ENCODE results near the gene CHIC2. TPM values are rescaled to one million over a fixed set of nuclear protein-coding genes. Genes with fewer than 3 reads are reported as not detected.

The CHIC2 gene
- total RNA-seq, 1 experiment from 2014 or later = 11.0 TPM

GRCh38 chr4:54107951-54108748 is 43.7 kb upstream of the CHIC2 start:
- CTCF ChIA-PET = interaction anchor here (0.9 to 4.5 kb wide), 8 partner anchors 8 to 399 kb away, joined by 4 to 44 read pairs (median 6); partner anchors contain the start of gene GSX2
- DNase-seq (ENCODE audit: low spot score) = no peak
- no peak overlapping the region; the same call in 1 of the 2 replicates for H3K27ac Mint-ChIP-seq
- POLR2A ChIA-PET = interaction anchor here (0.5 to 1.0 kb wide), 3 partner anchors 11 to 36 kb away, joined by 3 to 5 read pairs (median 3); no protein-coding TSS in a partner anchor
- no peaks in the 10 kb centered on the region for H3K36me3 Mint-ChIP-seq
- TF ChIP-seq JUN (CRISPR knock-in tag; IDR thresholded peaks at IDR 0.05) (no peak), NR3C1 (CRISPR knock-in tag; conservative IDR thresholded peaks at IDR 0.05; ENCODE audit: low read depth) (no peak), ZNF532 (CRISPR knock-in tag; IDR thresholded peaks at IDR 0.05; ENCODE audit: borderline replicate concordance) (no peak), RELA (CRISPR knock-in tag; IDR thresholded peaks at IDR 0.05; ENCODE audit: borderline replicate concordance) (no peak), CREB1 (CRISPR knock-in tag; IDR thresholded peaks at IDR 0.05) (no peak), GTF2I (CRISPR knock-in tag; conservative IDR thresholded peaks at IDR 0.05) (no peak), MXD4 (CRISPR knock-in tag; IDR thresholded peaks at IDR 0.05; ENCODE audit: borderline replicate concordance) (no peak), RORB (CRISPR knock-in tag; IDR thresholded peaks at IDR 0.05) (no peak), STAT6 (CRISPR knock-in tag; conservative IDR thresholded peaks at IDR 0.05; ENCODE audit: low read depth) (no peak), ZNF416 (CRISPR knock-in tag; IDR thresholded peaks at IDR 0.05) (no peak), JAZF1 (CRISPR knock-in tag; IDR thresholded peaks at IDR 0.05) (no peak), KAT7 (CRISPR knock-in tag; IDR thresholded peaks at IDR 0.05; ENCODE audit: borderline replicate concordance) (no peak), ESRRA (CRISPR knock-in tag; IDR thresholded peaks at IDR 0.05; ENCODE audit: borderline replicate concordance) (no peak), PREB (CRISPR knock-in tag; IDR thresholded peaks at IDR 0.05; ENCODE audit: borderline replicate concordance) (no peak)
- TF ChIP-seq, protein P1, sequence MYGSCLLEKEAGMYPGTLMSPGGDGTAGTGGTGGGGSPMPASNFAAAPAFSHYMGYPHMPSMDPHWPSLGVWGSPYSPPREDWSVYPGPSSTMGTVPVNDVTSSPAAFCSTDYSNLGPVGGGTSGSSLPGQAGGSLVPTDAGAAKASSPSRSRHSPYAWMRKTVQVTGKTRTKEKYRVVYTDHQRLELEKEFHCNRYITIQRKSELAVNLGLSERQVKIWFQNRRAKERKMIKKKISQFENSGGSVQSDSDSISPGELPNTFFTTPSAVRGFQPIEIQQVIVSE (CRISPR knock-in tag; IDR thresholded peaks at IDR 0.05; ENCODE audit: borderline replicate concordance) = no peak
- TF ChIP-seq, protein P2, sequence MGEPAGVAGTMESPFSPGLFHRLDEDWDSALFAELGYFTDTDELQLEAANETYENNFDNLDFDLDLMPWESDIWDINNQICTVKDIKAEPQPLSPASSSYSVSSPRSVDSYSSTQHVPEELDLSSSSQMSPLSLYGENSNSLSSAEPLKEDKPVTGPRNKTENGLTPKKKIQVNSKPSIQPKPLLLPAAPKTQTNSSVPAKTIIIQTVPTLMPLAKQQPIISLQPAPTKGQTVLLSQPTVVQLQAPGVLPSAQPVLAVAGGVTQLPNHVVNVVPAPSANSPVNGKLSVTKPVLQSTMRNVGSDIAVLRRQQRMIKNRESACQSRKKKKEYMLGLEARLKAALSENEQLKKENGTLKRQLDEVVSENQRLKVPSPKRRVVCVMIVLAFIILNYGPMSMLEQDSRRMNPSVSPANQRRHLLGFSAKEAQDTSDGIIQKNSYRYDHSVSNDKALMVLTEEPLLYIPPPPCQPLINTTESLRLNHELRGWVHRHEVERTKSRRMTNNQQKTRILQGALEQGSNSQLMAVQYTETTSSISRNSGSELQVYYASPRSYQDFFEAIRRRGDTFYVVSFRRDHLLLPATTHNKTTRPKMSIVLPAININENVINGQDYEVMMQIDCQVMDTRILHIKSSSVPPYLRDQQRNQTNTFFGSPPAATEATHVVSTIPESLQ (CRISPR knock-in tag; IDR thresholded peaks at IDR 0.05) = no peak
- TF ChIP-seq, protein P3, sequence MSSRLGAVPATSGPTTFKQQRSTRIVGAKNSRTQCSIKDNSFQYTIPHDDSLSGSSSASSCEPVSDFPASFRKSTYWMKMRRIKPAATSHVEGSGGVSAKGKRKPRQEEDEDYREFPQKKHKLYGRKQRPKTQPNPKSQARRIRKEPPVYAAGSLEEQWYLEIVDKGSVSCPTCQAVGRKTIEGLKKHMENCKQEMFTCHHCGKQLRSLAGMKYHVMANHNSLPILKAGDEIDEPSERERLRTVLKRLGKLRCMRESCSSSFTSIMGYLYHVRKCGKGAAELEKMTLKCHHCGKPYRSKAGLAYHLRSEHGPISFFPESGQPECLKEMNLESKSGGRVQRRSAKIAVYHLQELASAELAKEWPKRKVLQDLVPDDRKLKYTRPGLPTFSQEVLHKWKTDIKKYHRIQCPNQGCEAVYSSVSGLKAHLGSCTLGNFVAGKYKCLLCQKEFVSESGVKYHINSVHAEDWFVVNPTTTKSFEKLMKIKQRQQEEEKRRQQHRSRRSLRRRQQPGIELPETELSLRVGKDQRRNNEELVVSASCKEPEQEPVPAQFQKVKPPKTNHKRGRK (CRISPR knock-in tag; IDR thresholded peaks at IDR 0.05; ENCODE audit: borderline replicate concordance) = no peak
- ATAC-seq = no peak
- no peaks in the 10 kb centered on the region for H3K9me3 Mint-ChIP-seq
- peaks cover 64% of the 10 kb centered on the region for H3K4me1 Mint-ChIP-seq
- peak overlapping the region; percentile 71 for H3K4me3 Mint-ChIP-seq
- peaks cover 93% of the 10 kb centered on the region for H3K27me3 Mint-ChIP-seq (ENCODE audit: low read depth)

All from WTC11 (cell line).